SH-SY5Y (cell line): ENCODE measurements around the gene FAM151A.

ENCODE experiments used
- GATA2 ChIP-seq: IDR thresholded peaks from 2 replicates; pipeline ENCODE4 v1.6.1; 2011; ENCODE audit warnings: mild to moderate bottlenecking, low read depth, low read length
- GATA3 ChIP-seq: IDR thresholded peaks from 2 replicates; pipeline ENCODE4 v1.6.1; 2011; ENCODE audit warnings: low read depth, mild to moderate bottlenecking, low read length, moderate library complexity

The FAM151A gene

GRCh38 chr1:54610601-54611580 is 12.4 kb downstream of the FAM151A start:
- TF ChIP-seq GATA3, result no peak
- no peak for TF ChIP-seq GATA2

GRCh38 chr1:54610048-54610447 is 13.3 kb downstream of the FAM151A start:
- TF ChIP-seq GATA2, result no peak
- no peak for TF ChIP-seq GATA3

- TF ChIP-seq GATA3, result no peak
- no peak for TF ChIP-seq GATA2
Measured at GRCh38 chr1:54609301-54609921, 13.9 kb downstream of the FAM151A start.

- no peak for TF ChIP-seq GATA2
- no peak for TF ChIP-seq GATA3
Measured at GRCh38 chr1:54608566-54609230, 14.6 kb downstream of the FAM151A start.

GRCh38 chr1:54607821-54608565 is 15.3 kb downstream of the FAM151A start:
- TF ChIP-seq GATA3, result no peak
- TF ChIP-seq GATA2, result no peak

GRCh38 chr1:54606990-54607325 is 16.4 kb downstream of the FAM151A start:
- TF ChIP-seq GATA2 (no peak), GATA3 (no peak)

GRCh38 chr1:54606096-54606989 is 17.0 kb downstream of the FAM151A start:
- TF ChIP-seq GATA2 (peak; percentile 68), GATA3 (no peak)

- TF ChIP-seq GATA3 (no peak), GATA2 (no peak)
Measured at GRCh38 chr1:54604572-54605370, 18.6 kb downstream of the FAM151A start.

GRCh38 chr1:54604051-54604450 is 19.3 kb downstream of the FAM151A start:
- TF ChIP-seq GATA3 (no peak), GATA2 (no peak)

GRCh38 chr1:54603241-54603640 is 20.1 kb downstream of the FAM151A start:
- TF ChIP-seq GATA2, result no peak
- TF ChIP-seq GATA3, result no peak

GRCh38 chr1:54602554-54602953 is 20.8 kb downstream of the FAM151A start:
- TF ChIP-seq GATA3 (no peak), GATA2 (no peak)

GRCh38 chr1:54601730-54602129 is 21.6 kb downstream of the FAM151A start:
- TF ChIP-seq GATA3 (no peak), GATA2 (no peak)
